GM04504 (cell line): Measurements from ENCODE around the gene KIF1B.
"Not testable (repeated sequence)": the region's sequence is repeated elsewhere in the genome, so short reads cannot be mapped to it uniquely, and the experiment has no call there.

Experiments used
- DNase-seq: peaks from one replicate; pipeline ENCODE4 v3.0.0-alpha.2; 2012; ENCODE audit warnings: low read depth

Gene KIF1B

DNA sequence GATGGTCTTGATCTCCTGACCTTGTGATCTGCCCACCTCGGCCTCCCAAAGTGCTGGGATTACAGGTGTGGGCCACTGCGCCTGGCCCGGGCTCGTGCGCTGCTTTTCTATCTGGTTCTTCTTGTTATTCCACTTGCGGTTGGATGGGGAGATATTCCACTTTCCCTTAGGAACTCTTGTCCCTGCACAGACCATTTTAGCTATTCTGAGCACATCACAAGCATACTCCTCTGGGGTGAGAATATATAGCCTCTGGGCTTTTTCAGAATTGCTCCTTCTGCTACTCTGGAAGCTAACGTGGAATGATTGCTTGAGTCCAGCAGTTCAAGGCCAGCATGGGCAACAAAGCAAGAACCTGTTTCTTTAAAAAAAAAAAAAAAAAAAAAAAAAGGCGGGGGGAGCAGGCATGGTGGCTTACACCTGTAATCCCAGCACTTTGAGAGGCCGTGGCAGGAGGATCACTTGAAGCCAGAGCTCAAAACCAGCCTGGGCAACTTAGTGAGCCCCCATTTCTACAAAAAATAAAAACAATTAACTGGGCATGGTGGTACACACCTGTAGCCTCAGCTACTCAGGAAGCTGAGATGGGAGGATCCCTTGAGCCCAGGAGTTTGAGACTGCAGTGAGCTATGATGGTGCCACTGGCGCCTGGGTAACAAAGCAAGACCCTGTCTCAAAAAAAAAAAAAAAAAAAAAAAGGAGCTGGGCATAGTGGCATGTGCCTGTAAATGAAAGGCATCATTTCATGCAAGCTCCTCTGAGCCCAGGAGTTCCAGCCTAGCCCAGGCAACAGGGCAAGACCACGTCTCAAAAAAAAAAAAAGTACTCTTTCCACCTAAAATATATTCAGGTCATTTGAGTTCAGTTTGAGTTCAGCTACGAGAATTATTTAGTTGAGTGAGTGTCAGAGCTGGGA, 176.6 kb downstream of the KIF1B start:
- DNase-seq, result no peak

DNA sequence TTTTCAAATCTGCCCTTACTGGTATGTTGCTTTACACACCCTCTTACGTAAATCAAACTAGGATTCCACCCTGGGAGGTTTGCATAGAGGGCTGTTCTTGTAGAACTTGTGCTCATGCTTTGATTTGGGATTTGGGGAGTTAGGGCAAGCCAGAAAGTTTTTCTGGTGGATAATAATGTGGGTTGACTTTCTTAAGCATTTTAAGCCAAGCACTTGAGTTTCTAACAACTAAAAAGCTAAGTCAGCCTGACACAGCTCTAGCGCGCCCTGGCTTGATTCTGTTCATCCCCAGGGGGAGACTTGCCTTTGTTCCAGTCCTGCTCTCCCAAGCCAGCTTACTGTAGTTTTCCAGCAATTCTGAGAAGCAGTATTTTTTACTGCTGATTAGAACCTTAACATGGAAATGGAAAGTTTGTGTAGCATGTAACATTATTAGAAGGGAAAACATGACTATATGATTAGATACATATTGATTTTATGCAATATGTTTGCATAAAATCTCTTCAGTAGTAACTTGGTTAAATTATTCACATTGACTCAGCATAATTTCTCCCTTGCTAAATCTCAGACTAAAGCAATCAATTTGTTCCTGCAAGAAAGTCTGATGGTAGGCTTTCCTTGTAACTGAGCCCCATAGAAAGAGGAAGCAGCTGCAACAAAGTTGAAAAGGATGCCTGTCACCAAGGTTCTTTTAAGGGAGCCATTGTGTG, 177.5 kb downstream of the KIF1B start:
- no peak for DNase-seq

- no peak for DNase-seq
These were observed 178.0 kb downstream of the KIF1B start for GRCh38 chr1:10388387-10388715.

- DNase-seq, result no peak
These were observed 179.1 kb downstream of the KIF1B start for GRCh38 chr1:10389271-10389973.

- DNase-seq, result no peak
These were observed 186.5 kb downstream of the KIF1B start for GRCh38 chr1:10396870-10397269.

DNA sequence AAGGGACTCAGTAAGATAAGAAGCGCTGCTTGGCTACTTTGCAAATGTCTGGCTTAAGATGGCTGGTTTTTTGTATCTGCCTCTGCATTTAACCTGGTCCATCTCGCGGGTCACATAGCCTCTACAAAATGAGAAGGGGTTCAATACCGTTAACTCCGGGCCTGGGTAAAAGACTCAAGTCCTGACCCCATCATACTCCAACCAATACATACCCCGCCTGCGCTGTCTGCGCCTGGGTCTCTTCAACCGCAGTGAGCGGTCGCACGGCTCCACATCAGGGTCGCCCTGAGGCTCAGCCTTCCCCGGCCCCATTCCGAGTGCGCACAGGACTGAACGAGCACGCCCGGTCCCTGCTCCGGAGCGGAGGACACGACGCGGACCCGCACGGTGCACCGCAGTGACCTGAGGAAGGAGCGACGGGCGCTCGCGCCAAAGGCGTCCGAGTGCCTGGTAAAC, 187.9 kb downstream of the KIF1B start:
- DNase-seq, result no peak

DNA sequence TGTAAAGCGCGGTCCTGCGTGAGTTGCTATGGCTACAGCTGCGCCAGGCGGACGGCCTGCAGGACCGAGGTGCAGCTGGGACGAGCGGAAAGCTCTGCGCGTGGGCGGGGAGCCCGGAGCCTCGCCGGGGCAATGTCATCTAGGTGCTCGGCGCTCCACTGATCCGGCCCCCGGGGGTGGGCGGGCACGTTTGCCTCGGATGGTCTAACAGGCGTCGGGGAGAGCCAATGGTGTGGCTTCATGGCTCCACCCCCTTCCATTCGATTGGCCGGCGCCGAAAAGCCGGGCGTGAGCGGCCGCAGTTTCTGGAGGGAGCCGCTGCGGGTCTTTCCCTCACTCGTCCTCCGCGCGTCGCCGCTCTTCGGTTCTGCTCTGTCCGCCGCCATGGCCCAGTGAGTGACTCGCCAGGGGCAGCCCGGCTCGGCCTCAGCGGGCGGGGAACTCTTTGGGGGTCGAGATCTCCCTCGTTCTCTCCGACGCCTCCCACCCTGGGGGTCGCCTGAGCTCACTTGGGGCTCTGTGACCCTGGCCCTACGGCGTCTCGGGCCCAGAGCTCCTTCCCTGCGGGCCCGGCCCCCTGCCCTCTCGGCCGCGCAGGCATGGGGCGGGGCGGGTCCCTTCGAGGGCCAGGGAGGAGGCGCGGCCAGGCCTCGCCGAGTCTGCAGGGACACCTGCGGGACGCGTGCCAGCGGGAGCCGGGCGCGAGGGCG, 188.5 kb downstream of the KIF1B start, which contains the start of gene PGD:
TSS of gene PGD (plus strand) at position 331 of the 710 bp plus-strand sequence. CDS start at position 385, 54 bp downstream.
- DNase-seq, result peak; percentile 95

GRCh38 chr1:10399444-10399941, 189.1 kb downstream of the KIF1B start:
- DNase-seq, result no peak

GRCh38 chr1:10400013-10400412, 189.6 kb downstream of the KIF1B start:
- no peak for DNase-seq

DNA sequence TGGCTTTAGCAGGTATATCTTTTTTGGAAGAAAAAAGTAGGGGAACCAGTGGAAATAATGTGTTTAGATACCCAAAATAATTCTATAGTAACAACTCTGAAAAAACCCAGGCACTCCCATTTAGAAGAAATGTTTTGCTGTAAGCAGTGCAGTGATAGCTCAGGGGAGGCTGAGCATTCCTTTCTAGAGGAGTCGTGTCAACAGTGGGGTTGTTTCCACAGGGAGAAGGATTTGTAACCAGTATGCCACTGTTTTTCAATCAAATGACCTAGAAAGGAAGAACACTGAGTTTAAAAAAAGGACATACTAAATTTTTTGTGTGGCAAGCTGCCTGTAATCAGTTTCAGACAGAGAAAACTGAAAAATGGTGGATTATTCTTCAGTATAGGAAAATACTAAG, 190.9 kb downstream of the KIF1B start:
- DNase-seq, result no peak

DNA sequence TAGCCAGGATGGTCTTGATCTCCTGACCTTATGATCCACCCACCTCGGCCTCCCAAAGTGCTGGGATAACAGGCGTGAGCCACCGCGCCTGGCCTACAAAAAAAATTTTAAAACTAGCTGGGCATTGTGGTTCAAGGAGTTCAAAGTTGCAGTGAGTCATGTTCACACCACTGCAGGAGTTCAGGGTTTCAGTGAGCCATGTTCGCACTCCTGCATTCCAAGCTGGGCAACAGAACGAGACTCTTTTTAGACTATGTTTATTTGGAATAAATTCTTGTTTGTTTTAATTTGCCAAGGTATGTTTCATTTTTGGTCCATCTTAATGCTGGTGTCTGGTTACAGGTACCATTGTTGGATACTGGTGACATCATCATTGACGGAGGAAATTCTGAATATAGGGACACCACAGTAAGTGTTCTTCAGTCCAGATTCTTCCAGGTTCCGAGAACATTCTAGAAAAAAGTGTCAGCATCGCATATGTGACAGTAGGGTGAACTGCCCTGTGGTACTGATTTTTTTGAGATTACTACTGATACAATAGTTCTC, 192.4 kb downstream of the KIF1B start:
- no peak for DNase-seq

GRCh38 chr1:10407201-10407600, 196.8 kb downstream of the KIF1B start:
- DNase-seq, result no peak

- DNase-seq, result no peak
These were observed 205.0 kb downstream of the KIF1B start for GRCh38 chr1:10415211-10415930.

DNA sequence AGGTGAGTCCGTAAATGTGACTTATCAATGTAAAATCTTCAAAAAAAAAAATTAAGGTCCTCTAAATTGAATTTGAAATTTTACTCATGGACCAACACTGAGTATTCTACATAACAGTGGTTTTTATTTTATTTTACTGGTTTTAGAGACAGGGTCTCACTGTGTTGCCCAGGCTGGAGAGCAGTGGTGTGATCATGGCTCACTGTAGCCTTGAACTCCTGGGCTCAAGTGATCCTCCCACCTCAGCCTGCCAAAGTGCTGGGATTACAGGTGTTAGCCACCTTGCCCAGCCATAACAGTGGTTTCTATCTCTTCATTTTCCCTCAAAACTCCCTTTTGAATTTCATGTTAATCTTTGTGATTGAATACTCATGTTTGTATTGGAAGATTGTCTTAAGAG, 205.6 kb downstream of the KIF1B start:
- DNase-seq, result not testable (repeated sequence)

DNA sequence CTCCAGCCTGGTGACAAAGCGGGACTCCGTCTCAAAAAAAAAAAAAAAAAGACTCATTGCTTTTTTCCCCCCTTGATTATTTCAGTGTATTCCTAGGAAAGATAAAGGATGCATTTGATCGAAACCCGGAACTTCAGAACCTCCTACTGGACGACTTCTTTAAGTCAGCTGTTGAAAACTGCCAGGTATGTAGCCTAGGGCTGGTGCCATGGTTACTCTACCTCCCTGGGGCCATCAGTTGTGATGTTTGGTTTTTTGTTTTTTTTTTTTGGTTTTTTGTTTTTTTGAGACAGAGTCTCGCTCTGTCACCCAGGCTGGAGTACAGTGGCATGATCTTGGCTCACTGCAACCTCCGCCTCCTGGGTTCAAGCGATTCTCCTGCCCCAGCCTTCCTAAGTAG, 208.4 kb downstream of the KIF1B start:
- not testable (repeated sequence) for DNase-seq

DNA sequence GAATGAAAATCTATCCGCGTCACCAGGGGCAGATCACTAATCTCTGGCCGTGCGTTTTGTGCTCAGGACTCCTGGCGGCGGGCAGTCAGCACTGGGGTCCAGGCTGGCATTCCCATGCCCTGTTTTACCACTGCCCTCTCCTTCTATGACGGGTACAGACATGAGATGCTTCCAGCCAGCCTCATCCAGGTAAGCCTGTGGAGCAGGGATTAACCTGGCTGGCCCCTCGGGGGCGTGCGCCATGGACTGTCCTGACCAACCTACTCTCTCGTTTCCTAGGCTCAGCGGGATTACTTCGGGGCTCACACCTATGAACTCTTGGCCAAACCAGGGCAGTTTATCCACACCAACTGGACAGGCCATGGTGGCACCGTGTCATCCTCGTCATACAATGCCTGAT, 209.0 kb downstream of the KIF1B start:
- no peak for DNase-seq

- no peak for DNase-seq
These were observed 211.3 kb downstream of the KIF1B start for GRCh38 chr1:10421637-10422036.

DNA sequence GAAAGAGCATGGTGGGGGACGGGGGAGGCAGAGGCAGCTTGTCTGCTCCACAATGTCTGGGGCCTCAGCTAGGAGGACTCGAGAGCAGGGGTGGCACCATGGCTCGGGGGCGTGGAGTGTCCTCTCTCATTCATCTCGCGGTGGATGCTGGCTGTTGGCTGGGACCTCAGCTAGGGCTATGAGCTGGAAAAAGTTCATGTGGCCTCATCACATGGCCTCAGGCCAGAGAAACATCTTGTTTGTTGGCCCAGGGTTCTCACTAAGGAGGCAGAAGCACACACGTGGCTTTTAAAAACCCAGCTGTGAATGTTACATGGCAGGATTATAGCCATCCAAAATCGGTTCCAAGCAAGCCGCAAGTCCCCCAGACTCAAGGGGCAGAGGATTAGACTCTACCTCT, 213.7 kb downstream of the KIF1B start:
- DNase-seq, result peak; percentile 68

- DNase-seq, result no peak
These were observed 214.3 kb downstream of the KIF1B start for GRCh38 chr1:10424651-10425050.

GRCh38 chr1:10425826-10426534, 215.6 kb downstream of the KIF1B start:
- DNase-seq, result not testable (repeated sequence)
